ENCODE measurements around the gene MRPL43.
"Not testable (repeated sequence)": the region's sequence is repeated elsewhere in the genome, so short reads cannot be mapped to it uniquely, and the experiment has no call there.

MRPL43 gene

DNA sequence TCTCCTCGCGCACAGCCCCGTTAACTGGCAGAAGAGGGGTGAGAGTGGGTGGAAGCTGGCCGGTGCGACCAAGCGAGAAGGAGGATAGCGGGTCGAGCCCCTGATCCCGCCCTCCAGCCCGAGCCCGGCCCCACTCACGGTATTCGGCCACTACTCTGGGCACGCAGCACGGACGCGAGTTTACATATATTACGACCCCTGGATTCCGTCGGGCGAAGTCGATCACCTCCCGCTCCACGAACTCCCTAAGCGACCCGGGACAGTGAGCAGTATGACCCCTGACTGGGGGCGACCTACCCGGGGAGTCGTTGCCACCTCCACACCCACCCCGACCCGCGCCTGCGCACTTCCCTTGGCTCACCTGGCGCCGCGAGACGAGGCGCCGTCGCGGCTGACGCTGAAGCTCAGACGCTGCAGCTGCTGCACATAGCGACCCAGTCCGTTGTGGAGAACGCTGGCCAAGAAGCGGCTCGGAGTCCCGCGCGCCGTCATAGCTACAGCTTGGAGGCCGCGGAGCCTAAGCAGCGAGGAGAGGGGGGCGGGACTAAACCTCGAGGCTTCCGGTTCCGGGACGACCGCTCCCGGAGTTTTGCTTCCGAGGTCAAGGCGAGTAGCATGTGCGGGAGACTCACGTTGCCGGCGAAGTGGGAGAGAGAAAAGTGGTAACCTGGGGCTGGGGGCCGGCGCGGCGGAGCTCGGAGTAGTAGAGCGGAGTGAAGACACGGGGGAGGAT, at the start of gene MRPL43, which contains the start of gene TWNK:
Gene MRPL43, minus strand, starts transcription at position 546 of the 733 bp plus-strand sequence. Its CDS starts 54 bp downstream, at position 492.
Gene TWNK, plus strand, starts transcription at position 592 of the 733 bp plus-strand sequence. CDS start 668 bp downstream, outside the sequence.
- DNase-seq = peak; percentile 75

GRCh38 chr10:101036726-101037125, 49.4 kb upstream of the MRPL43 start:
- no peak for DNase-seq

GRCh38 chr10:101035916-101036702, 48.8 kb upstream of the MRPL43 start:
- no peak for DNase-seq

GRCh38 chr10:101035314-101035713, 48.0 kb upstream of the MRPL43 start:
- DNase-seq = no peak

DNA sequence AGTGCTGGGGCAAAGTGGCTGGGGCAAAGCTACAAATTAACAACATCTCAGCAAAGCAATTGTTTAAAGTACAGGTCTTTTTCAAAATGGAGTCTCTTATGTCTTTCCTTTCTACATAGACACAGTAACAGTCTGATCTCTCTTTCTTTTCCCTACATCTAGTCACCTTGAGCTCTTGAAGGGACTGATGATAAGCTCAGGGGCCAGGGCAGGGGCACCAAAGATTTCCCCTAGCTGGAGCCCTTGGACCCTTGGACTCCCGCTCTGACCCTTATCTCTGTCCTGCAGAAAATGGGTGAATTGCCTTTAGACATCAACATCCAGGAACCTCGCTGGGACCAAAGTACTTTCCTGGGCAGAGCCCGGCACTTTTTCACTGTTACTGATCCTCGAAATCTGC, 47.1 kb upstream of the MRPL43 start:
- DNase-seq = not testable (repeated sequence)

- no peak for DNase-seq
Measured at GRCh38 chr10:101033276-101033675, 46.0 kb upstream of the MRPL43 start.

DNA sequence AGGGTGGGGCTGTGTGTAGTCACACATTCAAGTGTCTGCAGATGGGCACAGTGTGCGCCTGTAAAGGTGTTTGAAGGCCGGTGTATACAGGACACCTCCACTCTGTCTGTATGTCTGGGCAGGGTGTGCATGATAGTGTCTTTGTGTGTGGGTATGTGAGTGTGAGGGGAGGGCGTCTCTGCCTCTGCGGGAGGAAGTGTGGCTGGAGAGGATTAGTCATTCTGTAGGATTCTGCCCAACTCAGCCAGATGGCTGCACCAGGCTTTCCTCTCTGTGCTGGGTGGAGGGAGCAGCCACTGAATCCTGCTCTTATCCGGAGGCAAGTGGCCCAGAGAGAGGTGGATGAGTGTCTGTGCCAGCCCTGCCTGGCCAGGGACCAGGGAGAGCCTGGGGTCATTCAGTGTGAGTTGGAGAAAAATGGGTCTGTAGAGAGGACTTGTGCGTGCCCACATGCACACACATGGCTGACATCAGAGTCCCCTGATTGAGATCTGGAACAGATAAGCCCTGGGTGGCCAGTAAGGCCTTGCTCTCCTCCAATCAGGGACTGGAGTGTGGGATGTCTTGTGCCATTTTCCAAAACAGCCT, 45.4 kb upstream of the MRPL43 start:
- DNase-seq = peak; percentile 88

DNA sequence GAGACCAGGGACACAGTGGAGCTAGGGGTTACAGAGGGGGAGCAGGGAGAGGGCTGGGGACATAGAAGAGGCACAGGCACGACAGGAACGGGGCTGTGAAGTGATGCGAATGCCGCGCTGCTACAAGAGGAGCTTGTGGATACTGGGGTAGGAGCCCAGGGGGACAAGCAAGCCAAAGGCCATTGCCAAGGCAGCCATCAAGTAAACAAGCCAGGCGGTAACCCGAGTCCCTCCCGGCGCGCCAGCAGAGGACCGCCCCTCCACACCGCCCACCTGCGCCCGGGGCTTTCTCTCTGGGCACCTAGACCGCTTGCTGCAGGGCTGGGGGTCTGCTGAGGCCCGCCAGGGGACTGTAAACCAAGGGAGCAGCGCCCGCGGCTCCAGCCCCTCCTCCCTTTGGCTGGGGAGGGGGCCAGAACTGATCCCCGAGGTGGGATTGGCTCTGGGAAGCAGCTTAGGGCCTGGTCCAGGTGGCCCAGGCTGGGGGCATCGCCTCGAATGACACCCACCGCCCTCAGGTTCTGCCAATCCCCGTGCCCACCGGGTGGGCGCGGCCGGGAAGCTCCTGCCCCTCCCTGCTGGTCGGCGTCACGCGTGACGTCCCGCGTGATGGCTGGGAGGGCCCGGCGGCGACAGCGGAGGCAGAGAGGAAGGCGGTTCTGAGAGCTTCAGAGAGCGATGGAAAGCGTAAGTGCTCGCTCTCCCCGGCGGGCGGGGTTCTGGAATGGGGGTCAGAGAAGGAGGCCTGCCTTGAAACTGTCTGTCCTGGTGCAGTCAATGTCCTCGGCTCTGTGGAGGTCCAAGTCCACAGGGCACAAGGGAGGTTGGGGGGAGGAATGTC, 44.7 kb upstream of the MRPL43 start:
- DNase-seq = peak; percentile 55

DNA sequence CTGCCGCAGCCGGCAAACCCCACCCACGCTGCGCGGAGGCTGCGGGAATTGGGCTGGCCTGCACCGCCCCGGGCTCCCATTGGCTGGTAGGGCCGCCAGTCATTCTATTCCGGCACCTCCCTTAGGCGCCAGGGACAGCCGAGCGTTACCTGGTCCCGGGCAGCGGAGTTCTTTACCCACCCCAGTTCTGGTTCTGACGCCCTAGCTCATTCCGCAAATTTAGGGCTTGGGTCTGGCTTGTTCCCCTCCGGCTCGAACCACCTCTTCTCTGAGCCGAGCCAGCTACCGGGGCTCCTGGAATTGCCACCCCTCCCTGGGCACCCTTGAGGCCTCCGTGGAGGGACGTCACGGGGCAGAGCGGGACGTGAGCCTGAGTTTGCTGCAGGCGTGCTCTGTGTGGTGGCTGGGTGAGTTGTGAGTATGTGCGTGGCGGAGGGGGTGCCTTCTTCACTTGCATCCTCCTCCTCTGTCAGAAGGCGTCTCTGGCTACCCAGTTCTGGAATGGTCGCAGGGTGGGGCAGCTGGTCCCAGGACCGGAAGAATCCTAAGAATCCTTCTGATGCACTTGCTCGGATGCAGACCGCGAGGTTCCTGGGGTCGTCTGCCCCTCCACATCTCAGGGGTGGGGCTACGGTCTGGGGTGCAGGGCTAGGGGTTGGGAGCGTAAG, 44.0 kb upstream of the MRPL43 start, which contains the start of the genes PDZD7 and SFXN3:
Gene PDZD7, minus strand, starts transcription at position 2 of the 668 bp plus-strand sequence. CDS start 910 bp downstream, outside the sequence.
Gene SFXN3, plus strand, starts transcription at position 107 of the 668 bp plus-strand sequence. CDS start 3,461 bp downstream, outside the sequence.
- peak; percentile 91 for DNase-seq

- no peak for DNase-seq
Measured at GRCh38 chr10:101030496-101031127, 43.3 kb upstream of the MRPL43 start.

DNA sequence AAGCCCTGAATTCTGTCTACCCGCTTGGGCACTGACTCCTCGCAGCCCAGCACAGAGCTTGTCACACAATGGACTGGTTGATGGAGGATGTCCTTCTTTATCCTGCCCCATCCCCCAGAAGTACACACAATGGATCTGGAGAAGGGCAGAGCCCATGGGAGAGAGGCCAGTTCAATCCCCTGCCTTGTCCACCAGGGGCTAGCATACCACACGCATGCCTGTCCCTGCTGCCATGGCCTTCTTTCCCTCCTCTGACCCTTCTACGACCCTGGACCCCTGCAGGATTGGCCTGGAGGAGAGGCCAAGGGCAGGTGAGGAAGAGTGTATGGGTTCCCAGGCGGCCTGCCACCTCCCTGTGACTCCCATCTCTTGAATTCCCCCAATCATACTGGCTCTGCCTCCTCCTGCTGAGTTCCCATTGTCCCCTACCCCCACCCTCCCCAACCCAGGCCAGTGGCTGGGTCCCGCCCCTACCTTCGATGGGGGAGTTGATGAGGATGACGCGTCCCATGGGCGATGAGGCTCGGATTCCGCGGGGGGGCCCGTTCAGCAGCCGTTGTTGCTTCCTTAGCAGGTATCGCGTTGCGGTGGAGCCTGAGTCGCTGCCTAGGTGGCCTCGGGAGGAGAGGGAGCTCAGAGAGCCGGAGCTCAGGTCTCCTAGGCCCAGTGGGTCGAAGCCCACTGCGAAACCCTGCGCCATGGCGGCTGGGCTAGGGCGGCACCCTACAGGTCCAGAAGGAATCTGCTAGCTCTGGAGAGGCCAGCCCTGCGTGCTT, 42.4 kb upstream of the MRPL43 start:
- no peak for DNase-seq

- no peak for DNase-seq
Measured at GRCh38 chr10:101028446-101029337, 41.4 kb upstream of the MRPL43 start.

GRCh38 chr10:101027106-101027720, 39.9 kb upstream of the MRPL43 start:
- no peak for DNase-seq

DNA sequence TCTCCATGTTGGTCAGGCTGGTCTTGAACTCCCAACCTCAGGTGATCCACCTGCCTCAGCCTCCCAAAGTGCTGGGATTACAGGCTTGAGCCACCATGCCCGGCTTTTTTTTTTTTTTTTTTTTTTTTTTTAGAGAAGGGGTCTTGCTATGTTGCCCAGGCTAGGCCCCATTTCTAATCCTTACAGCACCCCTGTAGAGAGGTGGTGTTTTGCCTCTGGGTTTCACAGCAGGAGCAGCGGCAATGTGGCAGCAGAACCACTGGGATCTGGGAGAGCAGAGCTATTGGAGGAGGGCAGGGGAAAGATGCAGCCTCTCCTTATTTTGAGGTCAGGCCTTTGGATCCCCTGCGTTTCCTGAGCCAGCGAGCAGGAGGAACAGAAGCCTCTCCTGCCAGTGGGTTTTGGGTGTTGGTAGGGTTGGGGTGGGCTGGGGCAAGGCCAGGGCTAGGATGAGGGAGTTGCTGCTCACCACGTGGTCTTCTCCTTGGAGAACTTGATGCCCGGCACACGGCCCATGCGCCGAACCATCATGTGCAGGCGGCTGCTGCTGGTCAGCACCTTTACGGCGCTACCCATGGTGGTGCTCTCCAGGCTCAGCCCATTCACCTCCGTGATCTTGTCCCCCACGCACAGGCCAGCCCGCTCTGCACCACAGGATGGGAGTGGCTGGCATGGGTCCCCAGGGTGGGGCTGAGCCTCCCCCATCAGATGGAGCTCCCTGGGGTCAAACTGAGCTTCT, 35.8 kb upstream of the MRPL43 start:
- no peak for DNase-seq

- DNase-seq = no peak
Measured at GRCh38 chr10:101021692-101022251, 34.5 kb upstream of the MRPL43 start.

GRCh38 chr10:101021239-101021638, 33.9 kb upstream of the MRPL43 start:
- no peak for DNase-seq

GRCh38 chr10:101020427-101021075, 33.3 kb upstream of the MRPL43 start:
- no peak for DNase-seq

GRCh38 chr10:101019440-101019703, 32.1 kb upstream of the MRPL43 start:
- DNase-seq = no peak

All from HCEC 1CT (cell line).